Endothelial cell (in vitro differentiated cells): Measurements from ENCODE around the gene ALS2CL. TPM values are rescaled to one million over a fixed set of nuclear protein-coding genes. Genes with fewer than 3 reads are reported as not detected.

ENCODE experiments used
- DNase-seq: peaks from one replicate; pipeline ENCODE4 v3.0.0; 2021; ENCODE audit warnings: low spot score
- H3K27ac Mint-ChIP-seq: one replicate; pipeline ENCODE4 v1.8.0; 2021; ENCODE audit warnings: mixed read lengths, inconsistent platforms; ENCODE audit not compliant: unreplicated experiment
- H3K27me3 Mint-ChIP-seq: one replicate; pipeline ENCODE4 v1.8.0; 2021; ENCODE audit warnings: mild to moderate bottlenecking, moderate library complexity, mixed read lengths, inconsistent platforms; ENCODE audit not compliant: unreplicated experiment
- H3K36me3 Mint-ChIP-seq: one replicate; pipeline ENCODE4 v1.8.0; 2021; ENCODE audit warnings: mild to moderate bottlenecking, low read depth, mixed read lengths, inconsistent platforms; ENCODE audit not compliant: unreplicated experiment
- H3K4me1 Mint-ChIP-seq: one replicate; pipeline ENCODE4 v1.8.0; 2021; ENCODE audit warnings: mild to moderate bottlenecking, mixed read lengths, inconsistent platforms; ENCODE audit not compliant: unreplicated experiment
- H3K4me3 Mint-ChIP-seq: one replicate; pipeline ENCODE4 v1.8.0; 2021; ENCODE audit warnings: mild to moderate bottlenecking, mixed read lengths, inconsistent platforms; ENCODE audit not compliant: unreplicated experiment
- H3K9me3 Mint-ChIP-seq: one replicate; pipeline ENCODE4 v1.8.0; 2021; ENCODE audit warnings: mixed read lengths, inconsistent platforms; ENCODE audit not compliant: unreplicated experiment
- total RNA-seq: library from RNA; stranded (reverse); fragmentation: NEBNext Ultra II Directional; extraction: Animal tissue kit (Norgen Biotek cat#: 25700); gene quantifications from one replicate; pipeline ENCODE4 v1.2.1, GENCODE V29; 2021; ENCODE audit not compliant: unreplicated experiment
- TF ChIP-seq, protein P1 (sequence below): fragments of 200-600 bp; sonication (generic); IDR thresholded peaks from one replicate; pipeline ENCODE4 v1.5.0; 2021; ENCODE audit warnings: antibody characterized with exemption; ENCODE audit not compliant: unreplicated experiment

ALS2CL gene
- total RNA-seq, 1 donor from 2014 or later = 5.6 TPM

GRCh38 chr3:46712191-46713049 lies 18.9 kb upstream of the ALS2CL start:
- H3K27ac Mint-ChIP-seq = no peak overlapping the region
- H3K4me3 Mint-ChIP-seq = no peak overlapping the region
- no peak for DNase-seq
- no peaks in the 10 kb centered on the region for H3K4me1 Mint-ChIP-seq
- H3K9me3 Mint-ChIP-seq = no peaks in the 10 kb centered on the region
- H3K36me3 Mint-ChIP-seq = peaks cover 6% of the 10 kb centered on the region
- TF ChIP-seq, protein P1, sequence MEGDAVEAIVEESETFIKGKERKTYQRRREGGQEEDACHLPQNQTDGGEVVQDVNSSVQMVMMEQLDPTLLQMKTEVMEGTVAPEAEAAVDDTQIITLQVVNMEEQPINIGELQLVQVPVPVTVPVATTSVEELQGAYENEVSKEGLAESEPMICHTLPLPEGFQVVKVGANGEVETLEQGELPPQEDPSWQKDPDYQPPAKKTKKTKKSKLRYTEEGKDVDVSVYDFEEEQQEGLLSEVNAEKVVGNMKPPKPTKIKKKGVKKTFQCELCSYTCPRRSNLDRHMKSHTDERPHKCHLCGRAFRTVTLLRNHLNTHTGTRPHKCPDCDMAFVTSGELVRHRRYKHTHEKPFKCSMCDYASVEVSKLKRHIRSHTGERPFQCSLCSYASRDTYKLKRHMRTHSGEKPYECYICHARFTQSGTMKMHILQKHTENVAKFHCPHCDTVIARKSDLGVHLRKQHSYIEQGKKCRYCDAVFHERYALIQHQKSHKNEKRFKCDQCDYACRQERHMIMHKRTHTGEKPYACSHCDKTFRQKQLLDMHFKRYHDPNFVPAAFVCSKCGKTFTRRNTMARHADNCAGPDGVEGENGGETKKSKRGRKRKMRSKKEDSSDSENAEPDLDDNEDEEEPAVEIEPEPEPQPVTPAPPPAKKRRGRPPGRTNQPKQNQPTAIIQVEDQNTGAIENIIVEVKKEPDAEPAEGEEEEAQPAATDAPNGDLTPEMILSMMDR = no peak
- H3K27me3 Mint-ChIP-seq = peaks cover 11% of the 10 kb centered on the region

DNA sequence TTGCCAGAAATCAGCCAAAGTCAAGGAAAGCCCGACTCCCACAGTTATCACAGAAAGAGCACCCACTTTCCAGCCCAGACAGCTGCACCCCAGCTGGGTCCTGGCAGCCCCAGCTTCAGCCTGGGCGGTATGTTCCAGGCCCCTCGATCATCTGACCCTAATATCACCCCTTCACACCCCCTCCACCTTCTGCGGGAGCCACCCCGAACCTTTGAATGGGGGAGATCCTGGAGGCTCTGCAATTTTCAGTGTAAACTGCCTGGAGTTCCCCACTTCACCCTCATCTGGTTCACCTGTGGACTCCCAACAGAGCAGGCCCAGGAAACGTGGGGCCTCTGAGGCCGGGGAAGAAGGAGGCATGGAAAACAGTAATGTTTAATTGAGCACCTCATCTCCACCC lies 18.3 kb upstream of the ALS2CL start:
- Mint-ChIP-seq H3K36me3 (peaks cover 6% of the 10 kb centered on the region), H3K27ac (no peak overlapping the region), H3K9me3 (no peaks in the 10 kb centered on the region), H3K4me1 (no peaks in the 10 kb centered on the region), H3K4me3 (no peak overlapping the region), H3K27me3 (peaks cover 11% of the 10 kb centered on the region)
- TF ChIP-seq, protein P1 = no peak
- DNase-seq = no peak

DNA sequence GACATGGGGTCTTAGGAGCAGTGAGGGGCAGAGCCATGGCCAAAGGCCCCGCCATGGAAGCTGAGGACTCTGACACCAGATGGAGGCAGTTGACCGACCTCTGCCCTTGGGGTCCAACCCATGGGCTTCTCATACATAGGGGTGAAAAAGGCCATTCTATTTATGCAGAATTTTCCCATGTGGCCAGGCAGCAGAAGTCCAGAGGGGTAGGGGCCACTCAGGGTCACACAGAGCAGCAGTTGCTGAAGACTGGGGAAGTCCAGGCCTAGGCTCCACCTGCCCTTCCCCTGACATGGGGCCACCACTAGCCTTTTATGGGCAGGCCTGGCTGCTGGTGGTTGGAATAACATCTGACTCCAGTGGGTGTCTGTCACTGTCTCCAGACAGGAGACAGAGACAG lies 17.8 kb upstream of the ALS2CL start:
- Mint-ChIP-seq H3K4me1 (peaks cover 1% of the 10 kb centered on the region), H3K27ac (no peak overlapping the region), H3K4me3 (no peak overlapping the region), H3K27me3 (peaks cover 11% of the 10 kb centered on the region), H3K9me3 (no peaks in the 10 kb centered on the region), H3K36me3 (peaks cover 6% of the 10 kb centered on the region)
- DNase-seq = no peak
- TF ChIP-seq, protein P1 = no peak

GRCh38 chr3:46710671-46711295 lies 17.3 kb upstream of the ALS2CL start:
- Mint-ChIP-seq H3K4me3 (no peak overlapping the region), H3K36me3 (peaks cover 6% of the 10 kb centered on the region), H3K9me3 (no peaks in the 10 kb centered on the region), H3K27me3 (peaks cover 10% of the 10 kb centered on the region), H3K4me1 (peaks cover 6% of the 10 kb centered on the region), H3K27ac (no peak overlapping the region)
- no peak for DNase-seq
- TF ChIP-seq, protein P1 = no peak

- TF ChIP-seq, protein P1 = no peak
- peaks cover 8% of the 10 kb centered on the region for H3K27me3 Mint-ChIP-seq
- DNase-seq = no peak
Measured at GRCh38 chr3:46710229-46710628, 16.8 kb upstream of the ALS2CL start.

More at GRCh38 chr3:46710229-46710628, 16.8 kb upstream of the ALS2CL start:
- Mint-ChIP-seq H3K27ac (no peak overlapping the region), H3K4me3 (no peak overlapping the region), H3K9me3 (no peaks in the 10 kb centered on the region), H3K36me3 (peaks cover 6% of the 10 kb centered on the region), H3K4me1 (peaks cover 8% of the 10 kb centered on the region)
